Tongue (tissue), 2 donors: Measurements from ENCODE around the gene MYO7B. TPM values are rescaled to one million over a fixed set of nuclear protein-coding genes. Genes with fewer than 3 reads are reported as not detected.

Experiments
- DNase-seq: peaks from one replicate; pipeline ENCODE4 v3.0.0-alpha.2; 2015
- total RNA-seq: library from RNA; depleted of rRNA; stranded (reverse); fragments of >200 nt; gene quantifications from one replicate; pipeline ENCODE4 v1.2.3, GENCODE V29; 2014

The MYO7B gene
- total RNA-seq, 1 donor from 2014 or later = 1.5 TPM

DNA sequence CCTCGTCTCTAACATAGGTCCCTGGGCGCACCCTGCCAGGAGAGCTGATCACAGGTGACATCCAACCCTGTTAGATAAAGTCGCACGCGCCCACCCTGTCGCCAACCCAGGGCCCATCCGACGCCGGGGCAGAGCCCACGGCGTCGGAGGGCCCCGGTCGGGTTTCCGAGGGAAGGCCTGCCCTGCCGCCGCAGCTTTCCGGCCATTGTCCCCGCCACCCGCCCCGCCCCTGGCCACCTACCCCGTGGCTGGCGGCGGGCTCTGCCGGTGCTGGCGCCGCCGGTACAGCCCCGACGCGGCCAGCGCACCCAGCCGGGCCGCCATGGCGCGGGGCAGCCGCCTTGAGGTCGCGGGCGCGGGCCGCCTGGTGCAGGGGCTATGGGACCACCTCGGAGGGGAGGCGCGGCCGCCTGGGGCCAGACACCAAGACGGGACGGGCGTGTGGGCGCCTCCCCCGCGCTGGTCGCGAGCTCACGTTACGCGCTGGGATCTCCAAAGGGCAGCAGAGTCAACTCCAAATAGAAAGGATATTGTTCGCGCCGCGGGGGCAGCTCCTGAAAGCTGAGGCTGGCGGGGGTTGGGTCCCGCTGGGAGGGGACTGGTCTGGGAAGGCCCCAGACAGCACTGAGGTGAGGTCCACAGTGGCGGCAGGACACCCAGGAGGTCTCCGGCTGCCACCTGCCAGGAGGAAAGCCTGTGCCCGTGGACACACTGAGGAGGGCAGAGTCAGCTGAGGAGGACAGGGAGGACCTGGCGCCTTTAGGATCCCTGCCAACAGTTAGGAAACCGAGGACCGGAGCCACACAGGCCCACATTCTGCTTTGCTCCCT is 128.8 kb downstream of the MYO7B start:
- no peak for DNase-seq

DNA sequence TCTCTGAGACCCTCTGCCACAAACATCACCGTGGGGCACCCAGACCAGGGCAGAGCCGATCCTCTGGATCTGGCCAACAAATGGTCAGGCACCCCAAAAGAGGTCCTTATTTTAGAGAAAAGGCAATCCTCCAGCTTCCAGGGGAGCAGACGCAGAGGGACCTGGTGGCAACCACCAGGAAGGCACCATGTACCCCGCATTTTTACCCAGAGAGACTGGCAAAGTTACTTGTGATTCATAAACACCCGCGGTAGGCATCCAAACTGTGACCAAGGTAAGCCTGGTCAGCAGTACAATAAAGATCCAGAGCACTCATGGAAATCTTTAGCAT is 129.4 kb downstream of the MYO7B start:
- DNase-seq = no peak

DNA sequence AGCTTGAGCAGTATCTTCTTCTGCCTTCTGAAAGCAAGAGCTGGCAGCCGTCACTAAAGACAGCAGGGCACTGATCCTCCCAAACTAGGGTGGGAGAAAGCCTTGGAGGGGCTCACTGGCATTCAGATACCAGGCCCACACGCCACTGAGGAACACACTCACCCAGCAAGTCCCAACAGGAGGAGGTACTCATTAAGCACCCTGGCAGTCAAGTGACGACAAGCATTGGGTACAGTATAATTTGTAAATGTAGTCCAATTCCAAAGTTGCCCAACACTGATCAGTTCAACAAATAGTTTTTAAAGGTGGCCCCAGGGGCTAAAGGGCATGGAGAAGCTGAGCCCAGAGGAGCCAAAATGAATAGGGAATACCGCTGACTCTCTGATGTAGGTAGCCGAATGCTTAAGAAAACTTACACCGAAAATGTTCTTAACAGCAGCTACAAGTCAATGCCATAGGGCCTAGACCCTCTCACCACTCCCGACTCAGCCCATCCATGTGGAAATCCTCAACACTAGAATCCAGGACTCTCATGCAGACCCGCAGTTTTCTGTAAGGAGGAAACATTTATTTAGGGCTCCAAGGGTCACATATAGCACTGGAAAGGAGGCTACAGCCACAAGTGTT is 129.9 kb downstream of the MYO7B start:
- no peak for DNase-seq

DNA sequence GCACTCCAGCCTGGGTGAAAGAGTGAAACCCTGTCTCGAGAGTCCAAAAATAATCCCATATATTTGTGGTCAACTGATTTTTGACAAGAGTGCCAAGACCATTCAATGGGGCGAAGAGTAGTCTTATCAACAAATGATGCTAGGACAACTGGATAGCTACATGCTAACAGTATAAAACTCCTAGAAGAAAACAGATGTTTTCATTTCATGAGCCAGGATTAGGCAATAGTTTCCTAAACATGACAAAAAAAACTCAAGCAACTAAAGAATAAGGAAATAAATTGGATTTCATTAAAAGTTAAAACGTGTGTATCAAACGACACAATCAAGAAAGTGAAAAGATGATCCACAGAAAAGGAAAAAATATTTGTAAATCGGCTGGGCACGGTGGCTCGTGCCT is 133.6 kb downstream of the MYO7B start:
- DNase-seq = no peak

DNA sequence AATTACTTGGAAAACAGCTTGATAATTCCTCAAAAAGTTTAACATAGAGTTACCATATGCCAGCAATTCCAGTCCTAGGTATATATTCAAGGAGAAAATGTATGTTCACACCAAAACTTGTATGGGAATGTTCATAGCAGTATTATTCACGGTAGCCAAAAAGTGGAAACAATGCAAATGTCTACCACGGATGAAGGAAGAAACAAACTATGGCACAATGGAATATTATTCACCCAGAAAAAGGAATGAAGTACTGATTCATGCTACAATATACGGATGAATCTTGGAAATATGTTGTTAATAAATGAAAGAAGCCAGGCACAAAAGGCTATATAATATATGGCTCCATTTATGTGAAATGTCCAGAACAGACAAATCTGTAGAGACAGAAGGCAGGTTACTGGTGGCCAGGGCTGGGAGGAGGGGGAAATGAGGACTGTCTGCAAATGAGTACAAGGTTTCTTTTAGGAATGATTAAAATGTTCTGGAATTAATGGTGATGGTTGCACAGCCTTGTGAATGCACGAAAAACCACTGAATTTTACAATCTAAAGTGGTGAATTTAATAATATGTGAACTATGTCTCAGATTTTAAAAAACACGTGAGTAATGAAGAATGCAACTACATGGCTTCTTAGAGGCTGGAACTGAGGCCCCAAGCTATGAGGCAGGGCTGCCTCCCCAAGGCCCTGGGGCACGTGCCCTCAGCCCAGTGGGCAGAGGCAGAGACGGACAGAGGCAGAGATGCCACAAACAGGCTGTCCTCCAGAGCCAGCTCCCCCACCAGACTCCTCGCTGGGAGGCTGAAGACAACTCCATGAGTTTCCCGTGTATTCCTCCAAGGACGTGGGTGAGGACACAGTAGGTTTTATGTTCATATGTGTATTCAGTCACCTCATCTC is 134.8 kb downstream of the MYO7B start:
- DNase-seq = no peak

DNA sequence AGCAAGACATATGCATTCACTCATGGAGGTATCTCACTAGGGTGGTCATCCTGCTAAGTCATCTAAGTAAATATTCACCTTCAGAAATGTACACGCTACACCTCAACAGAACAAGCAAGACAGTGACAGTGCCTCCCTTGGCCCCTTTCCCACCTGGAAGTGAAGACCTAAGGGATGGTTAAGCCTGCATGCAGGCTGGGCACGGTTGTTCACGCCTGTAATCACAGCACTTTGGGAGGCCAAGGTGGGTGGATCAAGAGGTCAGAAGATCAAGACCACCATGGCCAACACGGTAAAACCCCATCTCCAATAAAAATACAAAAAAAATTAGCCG is 135.4 kb downstream of the MYO7B start:
- DNase-seq = no peak

DNA sequence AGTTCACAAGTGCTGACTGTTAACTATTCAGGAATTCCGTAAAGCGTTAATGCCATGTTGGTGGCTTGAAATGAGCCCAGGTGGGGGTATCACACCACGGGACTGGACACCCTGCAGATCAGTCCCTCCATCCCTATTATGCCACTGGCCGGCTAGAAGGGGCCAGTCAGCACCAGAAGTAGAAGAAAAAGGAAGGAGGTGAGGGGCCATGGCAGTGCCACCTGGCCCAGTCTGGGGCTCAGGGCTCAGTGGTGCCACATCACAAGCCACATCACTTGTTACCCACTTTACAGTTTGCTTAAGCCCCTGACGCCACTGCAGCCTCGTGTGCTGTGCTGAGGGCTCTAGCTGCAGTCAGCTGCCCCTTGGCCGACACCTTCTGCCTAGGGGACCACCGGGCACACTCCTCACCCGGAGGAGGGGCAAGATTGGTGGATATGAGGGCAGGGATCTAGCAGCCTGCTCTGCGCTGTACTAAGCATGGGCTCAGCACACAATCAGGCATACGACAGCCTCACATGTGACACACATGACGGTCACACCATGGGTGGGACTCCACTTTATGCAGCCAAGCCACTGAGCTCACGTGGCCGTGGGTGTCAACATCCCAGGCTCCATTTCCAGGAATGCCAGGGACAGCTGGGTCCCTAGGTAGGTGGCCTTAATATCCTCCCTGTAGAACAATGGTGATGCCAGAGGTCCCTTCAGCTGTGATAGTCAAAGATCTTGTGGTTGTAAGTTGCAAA is 136.2 kb downstream of the MYO7B start:
- DNase-seq = no peak

DNA sequence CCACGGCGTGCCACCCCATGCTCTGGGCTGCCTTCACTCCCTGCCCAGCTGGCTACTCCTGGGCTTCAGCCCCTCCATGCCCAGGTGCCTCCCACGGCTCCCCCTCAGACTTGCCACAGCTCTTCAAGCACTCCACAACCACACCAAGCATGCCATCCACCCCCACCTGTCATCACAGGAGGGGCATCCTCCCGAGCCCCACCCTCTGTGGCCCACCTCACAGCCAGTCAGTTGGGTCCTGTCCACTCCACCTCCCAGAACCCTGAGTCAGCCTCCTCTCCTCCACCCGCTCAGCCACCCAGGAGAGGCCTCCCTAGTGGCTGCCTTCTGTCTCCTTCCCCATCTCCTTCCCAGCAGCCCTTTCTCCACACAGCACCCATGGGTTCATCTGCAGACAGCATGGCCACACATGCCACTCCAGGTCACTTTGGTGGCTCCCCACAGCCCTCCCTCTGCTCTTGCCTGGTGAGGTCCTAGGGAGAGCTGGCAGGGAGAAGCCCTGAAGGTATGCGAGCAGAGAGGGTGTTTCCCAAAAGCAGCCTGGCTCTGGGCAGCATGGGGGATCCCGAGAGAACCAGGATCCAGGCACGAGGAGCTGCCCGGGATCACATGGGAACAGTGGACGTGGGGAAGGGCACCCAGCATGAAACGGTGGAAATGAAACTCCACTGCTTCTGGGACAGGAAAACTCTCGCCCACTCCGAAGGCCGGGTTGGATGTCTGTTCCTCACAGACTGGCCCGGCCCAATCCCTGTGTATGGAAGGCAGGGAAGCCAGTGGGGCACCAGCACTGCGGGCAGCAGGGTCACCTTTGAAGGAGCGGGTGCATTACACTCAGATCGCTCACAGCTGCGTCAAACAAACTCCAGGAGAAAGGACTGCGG is 137.1 kb downstream of the MYO7B start:
- no peak for DNase-seq

DNA sequence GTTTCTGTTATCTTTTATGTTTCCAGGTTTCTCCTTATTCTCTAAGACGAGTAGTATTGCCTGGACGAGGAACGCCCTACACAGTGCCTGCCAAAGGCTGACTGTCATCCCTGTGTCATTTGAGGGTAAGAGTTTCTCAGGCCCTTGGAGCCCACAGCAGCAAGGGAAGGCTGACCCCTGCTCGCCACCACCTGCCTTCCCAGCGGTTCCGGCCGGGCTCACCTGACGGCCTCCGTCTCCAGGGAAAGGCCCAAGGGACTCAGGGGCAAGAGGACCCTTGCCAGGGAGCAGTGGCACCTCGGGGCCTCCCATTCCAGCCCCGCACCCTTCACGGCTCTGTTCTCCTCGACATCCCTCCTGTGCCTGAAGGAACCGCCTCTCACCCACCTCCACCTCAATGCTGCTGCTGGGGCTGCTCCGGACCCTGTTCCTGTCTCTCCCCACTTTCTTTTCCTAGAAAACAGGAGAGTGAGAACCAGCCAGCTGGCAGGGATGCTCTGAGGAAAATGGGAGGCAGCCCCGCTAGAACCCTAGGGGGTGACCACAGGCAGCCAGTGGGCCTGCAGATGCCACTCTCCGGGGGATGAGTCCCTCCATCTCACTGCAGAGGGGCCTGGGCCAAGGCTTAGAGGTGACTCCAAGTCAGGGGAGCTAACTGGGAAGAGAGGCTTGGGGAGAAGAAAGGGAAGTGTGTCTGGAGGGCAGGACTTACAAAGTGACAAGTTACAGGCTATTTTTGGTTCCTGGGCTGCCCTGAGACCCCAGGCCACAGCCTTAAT is 138.0 kb downstream of the MYO7B start:
- no peak for DNase-seq

DNA sequence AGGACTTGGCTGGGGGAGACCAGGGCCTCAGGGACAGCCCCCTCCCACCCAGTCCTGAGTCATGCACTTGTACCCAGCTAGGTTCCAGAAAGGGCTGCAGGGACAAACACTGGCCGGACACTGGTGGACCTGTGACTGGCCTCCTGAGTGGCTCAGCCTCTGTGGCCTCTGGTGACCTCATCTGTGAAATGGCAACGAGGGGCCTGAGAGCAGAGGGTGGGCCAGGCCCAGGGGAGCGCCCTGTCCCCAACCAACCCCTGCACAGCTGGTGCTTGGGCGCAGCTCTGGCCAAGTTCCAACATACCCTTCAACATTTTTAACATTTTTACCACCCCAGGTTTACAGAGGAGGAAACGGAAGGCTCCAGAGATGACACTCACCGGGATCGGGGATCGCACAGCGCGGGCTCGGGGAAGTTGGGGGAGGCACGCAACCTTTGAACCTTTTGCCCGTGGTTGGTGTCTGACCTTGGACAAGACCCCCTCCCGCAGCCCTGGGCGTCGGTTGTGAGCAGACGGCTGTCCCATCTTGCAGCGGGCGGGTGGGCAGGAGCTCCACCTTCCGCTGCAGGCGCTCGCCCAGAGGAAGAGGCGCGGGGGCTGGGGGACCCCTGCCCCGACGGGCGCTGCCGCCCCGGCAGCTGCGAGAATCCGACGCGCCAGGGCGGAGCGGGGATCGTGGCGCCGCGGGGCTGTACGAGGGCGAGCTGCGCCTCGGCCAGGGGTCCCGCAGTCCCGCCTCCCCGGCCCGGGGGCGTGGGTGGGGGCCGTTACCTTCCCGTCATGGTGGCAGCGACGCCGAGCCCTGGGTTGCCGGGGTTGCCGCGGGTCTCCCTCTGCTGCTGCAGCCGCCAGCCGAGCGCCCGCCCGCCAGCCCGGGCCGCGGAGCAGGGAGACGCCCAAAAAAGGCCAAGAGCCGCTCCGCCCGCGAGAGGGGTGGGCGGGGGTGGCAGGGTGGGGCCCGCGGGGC is 139.0 kb downstream of the MYO7B start:
- peak; percentile 47 for DNase-seq

DNA sequence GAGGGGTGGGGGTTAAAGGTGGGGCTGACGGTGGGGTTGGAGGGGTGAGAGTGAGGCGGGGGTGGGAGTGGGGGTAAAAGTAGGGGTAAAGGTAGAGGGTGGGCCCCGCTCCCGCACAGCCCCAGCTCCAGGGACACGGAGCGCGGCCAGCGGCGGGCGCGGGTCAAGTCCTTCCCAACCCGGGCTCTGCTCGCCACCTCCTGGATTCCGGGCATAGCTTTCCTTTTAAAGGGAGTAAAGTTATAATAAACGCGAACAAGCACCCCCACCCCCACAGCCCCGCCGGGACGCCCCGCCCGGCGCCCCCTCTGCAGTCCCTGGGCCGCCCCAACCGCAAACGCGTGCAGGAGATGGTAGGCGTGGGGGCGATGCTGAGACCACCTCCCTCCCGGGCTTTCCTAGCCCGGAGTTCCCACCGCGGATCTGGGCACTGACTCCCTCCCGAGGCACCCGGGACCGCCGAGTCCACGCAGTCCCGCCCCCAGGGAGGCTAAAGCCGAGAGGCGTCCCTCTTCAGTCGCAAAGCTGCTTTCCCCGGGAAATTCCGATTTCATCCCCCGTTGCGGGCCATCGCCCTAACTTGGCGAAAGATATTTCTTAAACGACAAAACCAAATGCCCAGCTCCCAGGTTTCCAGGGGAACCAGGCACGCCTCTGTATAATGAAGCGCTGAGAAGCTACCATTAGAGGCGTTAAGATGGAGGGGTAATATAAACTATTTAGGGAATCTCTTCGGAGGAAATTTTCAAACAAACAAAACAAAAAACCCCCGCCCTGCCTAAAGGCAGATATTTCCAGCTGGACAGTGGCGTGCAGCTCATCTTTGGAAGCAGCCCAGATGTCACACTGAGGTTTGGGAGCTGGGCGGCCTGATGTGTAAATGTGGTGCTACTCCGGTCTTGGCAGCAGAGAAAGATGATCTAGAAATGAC is 140.1 kb downstream of the MYO7B start, which contains the start of gene LIMS2:
LIMS2 (minus strand) TSS at position 200 of the 931 bp plus-strand sequence. CDS start 506 bp downstream, outside the sequence.
- peak; percentile 52 for DNase-seq

DNA sequence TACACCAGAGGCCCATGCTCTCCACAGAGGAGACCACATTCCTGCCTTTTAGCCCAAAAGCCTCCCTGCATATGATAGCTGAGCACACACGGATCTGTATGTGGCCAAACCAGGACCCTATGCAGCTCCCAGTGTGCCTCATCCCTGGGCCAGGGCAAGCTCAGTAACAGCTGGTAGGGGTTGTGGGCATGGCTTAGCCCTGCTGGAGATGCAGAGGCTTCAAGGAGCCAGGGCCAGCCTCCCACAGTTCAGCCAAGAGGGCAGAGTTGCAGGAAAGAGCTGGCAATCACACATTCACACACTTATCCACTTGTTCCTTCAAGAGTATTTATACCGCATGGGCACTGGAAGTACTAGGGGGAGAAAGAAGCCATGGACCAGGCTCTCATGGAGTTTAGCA is 141.4 kb downstream of the MYO7B start:
- no peak for DNase-seq

DNA sequence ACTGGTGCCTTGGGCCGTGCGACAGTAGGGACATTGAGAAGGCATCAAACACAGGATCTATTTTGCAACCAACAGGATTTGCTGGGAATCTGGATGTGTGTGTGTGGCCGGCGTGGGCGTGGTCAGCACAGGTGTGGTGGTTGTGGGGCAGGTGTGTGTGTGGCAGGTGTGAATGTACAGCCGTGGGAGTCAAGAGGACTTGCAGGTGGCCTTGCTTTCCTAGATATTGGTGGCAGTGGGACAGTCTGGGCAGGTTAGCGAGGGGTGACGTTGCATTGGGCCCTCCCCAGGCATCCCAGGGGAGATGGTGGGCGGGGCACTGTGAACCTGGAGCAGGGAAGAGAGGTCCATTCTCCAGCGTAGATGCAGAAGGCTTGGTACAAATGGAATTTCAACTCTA is 143.0 kb downstream of the MYO7B start:
- no peak for DNase-seq

DNA sequence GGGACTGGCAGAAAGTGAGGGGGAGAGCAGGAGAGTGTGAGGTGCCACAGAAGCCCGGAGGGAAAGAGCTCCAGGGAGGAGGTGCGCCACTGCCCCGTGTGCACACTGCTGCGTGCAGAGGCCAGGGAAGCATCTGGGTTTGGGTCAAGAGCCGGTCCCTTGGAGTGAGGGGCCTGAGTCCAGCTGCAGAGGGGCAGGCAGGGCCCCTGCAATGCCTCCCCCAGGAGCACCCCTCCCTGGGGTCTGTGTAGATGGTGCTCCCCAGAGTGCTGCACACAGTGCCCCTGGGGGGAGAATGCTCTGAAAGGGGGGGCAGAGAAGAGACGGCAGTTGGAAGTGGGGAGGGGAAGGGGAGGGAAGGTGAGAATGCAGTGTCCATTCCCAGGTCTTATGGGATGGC is 143.5 kb downstream of the MYO7B start:
- DNase-seq = no peak

DNA sequence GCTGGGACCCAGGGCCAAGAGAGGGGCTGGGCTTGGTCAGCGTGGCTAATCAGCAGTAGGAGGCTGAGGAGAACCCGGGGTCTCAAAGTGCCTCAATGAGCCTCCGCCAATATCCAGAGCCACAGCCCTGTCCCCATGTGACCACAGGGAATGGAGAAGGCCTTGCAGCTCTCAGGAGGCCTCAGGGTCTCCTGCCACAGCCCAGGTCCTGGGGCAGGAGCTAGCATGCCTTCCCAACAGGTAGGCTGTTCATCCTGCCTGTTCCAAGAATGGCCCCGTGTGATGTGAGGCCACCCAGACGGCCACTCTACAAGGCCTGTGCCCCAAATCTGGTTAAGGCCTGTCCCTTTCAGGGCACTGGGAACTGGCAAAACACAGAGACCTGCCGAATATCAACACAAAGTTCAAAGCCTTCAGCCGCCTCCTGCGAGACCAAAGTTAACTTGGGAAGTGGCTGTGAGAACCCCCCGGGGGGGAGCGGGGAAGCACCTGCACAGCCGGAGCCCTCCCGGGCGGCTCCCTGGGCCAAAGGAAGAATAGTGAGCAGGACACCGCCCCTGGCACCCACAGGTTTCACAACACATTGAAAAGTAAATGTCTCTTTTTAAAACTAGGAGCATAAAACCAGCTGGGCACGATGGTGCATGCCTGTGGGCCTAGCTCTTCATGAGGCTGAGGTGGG is 144.3 kb downstream of the MYO7B start:
- DNase-seq = no peak

DNA sequence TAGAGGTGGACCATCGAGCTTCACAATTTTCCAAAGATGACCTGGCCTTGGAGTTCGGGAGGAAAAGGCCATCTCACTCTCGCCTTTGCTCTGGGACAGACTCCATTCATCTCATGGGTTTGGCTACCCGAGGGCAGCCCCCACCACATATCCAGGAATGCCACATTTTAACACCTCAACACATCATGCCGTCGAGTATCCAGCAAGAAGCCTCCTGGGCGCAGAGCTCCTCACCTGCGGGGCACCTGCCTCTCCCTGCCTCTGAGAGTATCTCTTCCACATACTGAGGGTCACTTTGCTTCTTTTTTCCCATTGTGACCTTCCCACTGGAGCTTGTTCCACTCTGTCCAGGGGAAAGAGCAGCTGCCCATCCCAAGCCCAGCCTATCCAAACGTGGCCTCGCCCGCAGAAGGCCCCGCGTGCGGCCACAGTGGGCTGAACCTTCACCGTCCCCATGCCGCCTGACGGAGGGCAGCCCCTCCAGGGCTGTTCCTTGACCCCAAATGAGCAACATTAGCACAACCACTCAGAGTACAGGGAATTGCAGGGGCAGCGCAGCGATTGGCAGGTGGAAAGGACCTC is 145.3 kb downstream of the MYO7B start:
- DNase-seq = no peak

DNA sequence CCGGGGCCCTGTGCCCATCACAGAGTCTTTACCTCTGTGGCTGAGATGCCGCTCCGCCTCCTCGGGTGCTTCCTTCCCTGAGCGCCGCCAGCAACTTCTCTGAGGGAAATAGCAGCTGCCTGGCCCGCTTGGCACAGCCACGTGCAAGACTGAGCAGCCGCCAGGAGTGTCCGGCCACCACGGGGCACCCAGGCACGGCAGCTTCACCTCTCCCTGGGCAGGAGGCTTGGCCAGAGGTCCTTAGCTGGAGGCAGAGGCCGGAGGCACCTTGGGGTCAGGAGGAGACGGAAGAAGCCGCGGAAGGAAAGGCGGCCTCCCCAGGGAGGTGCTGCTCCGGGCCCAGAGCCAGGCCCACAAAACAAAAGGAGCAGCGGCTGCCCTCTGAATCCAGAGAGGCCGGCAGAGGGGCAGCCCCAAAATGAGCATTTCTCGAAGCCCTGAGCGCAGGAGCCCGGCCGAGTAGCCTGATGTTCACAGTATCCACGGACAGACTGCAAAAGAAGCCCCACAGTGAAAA is 145.9 kb downstream of the MYO7B start:
- peak; percentile 69 for DNase-seq
